ENCODE results near the gene MYL11.
"Not testable (repeated sequence)": the region's sequence is repeated elsewhere in the genome, so short reads cannot be mapped to it uniquely, and the experiment has no call there.

Gene MYL11

DNA sequence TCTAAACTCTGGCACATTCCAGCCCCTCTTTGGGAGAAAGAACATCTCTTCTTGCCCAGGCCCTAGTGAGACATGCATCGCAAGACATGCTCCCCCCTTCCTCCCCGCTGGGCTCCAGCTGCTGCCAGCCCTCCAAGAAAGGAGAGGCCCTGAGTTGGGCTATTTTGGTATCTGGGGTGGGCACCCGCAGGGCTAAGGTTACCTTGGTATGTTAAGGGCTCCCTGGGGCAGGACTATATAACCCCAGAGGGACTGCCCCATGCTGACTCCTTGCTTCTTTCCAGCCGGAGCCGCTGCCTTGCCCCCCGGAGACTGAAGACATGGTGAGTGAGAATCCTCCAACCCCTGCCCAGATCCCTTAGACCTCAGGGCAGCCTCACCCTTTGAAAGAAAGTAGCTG, at the start of gene MYL11:
TSS of gene MYL11 (plus strand) at position 265 of the 400 bp plus-strand sequence. CDS start at position 321, 56 bp downstream.
- DNase-seq, result no peak

- peak; percentile 85 for DNase-seq
Observed at GRCh38 chr16:30334473-30334989, 40.1 kb upstream of the MYL11 start.

GRCh38 chr16:30335028-30335597, 39.5 kb upstream of the MYL11 start:
- DNase-seq, result peak; percentile 83

DNA sequence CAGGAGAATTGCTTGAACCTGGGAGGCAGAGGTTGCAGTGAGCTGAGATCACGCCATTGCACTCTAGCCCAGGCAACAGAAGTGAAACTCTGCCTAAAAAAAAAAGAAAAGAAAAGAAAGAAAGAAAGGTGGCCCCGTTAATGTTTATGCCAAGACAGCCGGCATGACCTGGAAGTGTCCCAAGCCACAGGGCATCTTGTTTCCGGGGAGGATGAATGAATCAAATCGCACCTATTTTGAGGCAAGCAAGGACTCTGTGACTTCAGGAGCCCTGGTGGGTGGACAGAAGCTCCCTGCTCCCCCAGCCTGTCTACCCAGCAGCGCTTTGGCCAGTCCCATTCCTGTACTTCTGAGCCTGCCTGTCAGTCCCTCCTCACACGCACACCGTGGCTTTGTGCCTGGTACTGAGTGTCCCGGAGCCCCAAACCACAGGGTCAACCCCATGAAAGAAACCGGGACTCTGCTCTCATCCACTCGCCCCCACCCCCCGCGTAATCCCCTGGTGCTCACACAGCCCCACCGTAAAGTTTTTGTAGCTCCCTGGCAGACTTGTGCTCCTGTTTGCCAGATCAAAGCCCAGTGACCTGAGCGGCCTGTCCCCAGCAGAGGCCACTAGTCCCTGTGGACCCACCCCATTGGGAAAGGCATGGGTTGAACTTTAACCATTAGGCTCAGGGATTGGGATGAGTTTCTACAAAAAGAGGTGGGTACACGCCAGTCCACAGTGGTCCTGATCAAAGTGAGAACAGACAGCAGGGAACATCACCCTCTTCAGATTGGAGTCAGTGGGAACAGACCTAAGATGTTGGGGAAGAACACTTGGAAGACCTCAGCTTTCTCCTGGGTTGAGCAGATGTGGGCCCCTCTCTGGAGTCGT, 38.8 kb upstream of the MYL11 start:
- DNase-seq, result no peak

DNA sequence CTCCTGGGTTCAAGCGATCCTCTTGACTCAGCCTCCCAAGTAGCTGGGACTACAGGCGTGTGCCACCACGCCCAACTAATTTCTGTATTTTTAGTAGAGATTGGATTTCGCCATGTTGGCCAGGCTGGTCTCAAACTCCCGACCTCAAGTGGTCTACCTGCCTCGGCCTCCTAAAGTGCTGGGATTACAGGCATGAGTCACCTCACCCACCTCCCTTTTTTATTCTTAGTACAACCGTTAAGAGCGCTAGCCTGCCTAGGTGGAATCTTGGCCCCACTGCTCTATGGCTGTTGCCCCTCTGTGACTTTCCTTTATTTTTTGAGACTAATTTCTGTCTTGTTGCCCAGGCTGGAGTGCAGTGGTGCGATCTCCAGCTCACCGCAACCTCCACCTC, 36.6 kb upstream of the MYL11 start:
- not testable (repeated sequence) for DNase-seq

DNA sequence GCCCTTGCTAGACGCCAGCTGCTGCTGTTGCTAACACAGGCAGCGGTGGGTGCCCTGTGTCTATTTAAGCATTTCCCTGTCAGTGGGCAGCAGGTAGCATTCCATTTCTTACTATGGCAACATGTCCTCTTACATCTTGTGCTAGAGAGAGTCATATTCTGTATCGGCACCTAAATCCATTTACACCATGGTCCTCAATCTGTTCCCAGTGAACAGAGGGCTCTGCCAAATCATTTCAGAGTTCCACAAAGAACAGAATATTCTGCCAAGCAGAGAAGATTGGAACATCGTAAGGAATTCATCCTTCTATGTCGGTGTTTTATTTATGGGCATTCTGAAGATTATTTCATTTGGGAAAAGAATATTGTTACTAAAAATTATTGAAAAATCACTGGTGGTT, 35.9 kb upstream of the MYL11 start:
- not testable (repeated sequence) for DNase-seq

GRCh38 chr16:30340621-30341020, 34.0 kb upstream of the MYL11 start:
- DNase-seq, result no peak

- not testable (repeated sequence) for DNase-seq
Observed at GRCh38 chr16:30341971-30342370, 32.6 kb upstream of the MYL11 start.

DNA sequence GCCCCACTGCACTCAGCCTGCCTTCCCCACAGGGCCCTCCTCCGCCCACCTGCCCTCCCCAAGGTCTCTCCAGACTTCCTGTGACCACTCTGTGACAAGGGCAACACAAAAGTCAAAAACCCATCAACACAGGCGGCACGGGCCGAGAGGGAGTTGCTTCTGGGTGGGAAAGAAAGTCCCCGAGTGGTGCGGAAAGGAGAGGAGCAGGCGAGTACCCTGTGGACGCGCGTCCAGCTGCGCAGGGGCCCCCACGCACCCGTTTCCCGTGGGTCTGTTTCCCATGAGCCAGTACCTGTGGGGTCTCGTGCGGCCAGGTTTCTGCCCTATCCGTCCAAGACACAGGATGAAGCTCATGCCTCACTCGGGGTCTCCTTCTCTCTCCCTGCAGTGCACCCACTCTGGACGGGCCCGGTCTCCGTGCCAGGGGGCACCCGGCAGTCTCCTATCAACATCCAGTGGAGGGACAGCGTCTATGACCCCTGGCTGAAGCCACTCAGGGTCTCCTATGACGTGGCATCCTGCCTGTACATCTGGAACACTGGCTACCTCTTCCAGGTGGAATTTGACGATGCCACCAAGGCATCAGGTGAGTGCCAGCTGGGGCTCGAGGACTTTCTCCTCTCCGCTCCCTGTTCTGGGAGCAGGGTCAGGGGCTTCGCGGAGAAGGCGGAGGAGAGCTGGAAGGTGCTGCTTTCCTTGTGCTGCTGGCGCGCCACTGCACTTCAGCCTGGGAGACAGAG, 31.7 kb upstream of the MYL11 start:
- DNase-seq, result no peak

- DNase-seq, result not testable (repeated sequence)
Observed at GRCh38 chr16:30343491-30343820, 31.1 kb upstream of the MYL11 start.

DNA sequence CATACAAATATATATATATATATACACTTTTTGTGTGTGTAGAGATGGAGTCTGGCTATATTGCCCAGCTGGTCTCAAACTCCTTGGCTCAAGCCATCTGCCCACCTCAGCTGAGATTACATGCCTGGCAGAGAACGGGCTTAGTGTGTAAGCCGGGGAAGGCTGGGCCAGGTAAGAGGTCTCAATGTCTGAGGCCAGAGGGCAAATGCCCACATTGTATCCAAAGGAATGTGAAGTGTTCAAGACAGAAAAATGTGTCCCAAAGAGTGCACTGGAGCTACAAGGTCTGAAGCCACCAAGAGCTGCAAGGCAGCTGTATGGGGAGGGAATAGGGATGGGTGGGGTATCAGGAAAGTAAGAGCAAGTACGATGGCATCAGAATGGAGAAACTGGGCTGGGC, 28.3 kb upstream of the MYL11 start:
- no peak for DNase-seq

- no peak for DNase-seq
Observed at GRCh38 chr16:30348113-30348512, 26.5 kb upstream of the MYL11 start.

DNA sequence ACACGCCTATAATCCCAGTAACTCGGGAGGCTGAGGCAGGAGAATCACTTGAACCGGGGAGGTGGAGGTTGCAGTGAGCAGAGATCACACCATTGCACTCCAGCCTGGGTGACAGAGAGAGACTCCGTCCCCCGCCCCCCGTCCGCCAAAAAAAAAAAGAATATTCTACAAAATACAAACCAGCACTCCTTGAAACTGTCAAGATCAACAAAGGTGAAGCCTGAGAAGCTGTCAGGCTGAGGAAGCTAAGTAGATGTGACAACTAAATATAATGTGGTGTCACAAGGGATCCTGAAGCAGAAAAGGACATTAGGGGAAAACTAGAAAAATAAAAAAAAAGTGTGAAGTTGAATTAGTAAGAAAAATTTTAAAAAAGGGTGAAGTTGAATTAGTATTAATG, 25.7 kb upstream of the MYL11 start:
- DNase-seq, result no peak

DNA sequence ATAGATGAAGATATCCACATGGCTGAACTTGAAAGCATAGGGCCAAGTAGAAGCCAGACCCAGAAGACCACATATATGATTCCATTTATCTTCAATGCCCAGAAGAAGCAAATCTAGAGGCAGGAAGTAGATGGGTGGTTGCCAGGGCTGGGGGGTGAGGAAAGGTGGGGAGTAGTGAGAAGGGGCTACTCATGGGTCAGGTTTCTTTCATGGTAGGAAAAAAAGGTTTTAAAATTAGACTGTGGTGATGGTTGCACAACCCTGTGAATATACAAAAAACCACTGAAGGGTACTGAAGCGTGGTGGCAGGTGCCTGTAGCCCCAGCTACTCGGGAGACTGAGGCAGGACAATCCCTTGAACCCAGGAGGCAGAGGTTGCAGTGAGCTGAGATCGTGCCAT, 24.9 kb upstream of the MYL11 start:
- DNase-seq, result no peak

- no peak for DNase-seq
Observed at GRCh38 chr16:30350134-30350871, 24.3 kb upstream of the MYL11 start.

DNA sequence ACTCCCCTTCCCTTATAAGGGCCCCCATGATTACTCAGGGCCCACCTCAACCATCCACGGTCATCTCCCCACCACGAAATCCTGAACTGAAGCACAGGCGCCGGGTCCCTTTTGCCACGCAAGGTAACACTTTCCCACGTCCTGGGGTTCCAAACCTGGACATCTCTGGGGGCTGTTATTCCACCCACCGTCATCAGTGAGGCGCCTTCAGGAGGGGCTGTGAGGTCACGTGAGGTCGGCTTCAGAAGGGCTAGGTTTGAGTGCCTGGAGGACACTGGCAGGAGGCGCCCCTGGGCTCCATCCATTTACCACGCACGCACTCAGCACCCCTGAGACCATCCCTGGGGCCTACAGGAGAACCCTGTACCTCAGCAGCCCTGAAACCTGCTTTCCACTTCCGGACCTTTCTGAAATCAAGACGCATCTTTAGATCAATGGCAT, 23.6 kb upstream of the MYL11 start:
- DNase-seq, result no peak

DNA sequence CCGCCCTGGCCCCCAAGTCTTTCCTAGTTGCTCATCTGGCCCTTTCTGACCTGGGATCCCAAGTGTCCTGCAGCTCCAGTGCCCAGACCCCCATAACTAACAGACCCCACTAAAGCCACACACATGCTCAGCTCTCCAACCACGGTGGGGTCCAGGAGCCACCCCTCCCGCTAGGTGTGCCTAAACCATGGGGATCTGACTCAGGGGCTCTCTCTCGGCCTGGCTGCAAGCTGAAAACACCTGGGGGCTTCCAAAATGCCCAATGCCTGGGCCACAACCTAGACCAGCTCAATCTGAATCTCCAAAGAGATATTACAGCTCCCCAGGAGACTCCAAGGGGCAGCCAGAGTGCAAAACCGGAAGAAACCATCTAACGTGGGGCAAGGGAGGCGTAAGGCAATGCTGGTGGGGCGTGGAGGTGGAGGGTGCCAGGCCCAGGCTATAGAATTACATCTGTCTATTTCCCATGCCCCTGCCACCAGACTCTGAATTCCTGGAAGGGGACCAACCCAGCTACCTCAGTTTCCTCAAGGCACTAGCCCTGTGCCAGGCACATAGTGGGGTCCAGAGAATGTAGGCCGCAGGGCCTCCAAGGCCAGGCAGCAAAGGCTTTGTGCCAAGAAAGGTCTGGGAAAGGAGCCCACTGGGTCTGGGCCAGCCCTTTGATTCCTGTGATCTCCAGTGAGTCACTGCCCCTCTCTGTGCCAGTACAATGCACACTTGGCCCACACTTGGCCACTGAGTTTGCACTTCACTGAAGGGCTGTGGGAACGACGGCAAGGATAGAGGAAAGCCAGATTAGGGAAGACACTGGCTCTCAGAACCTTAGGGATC, 22.8 kb upstream of the MYL11 start:
- DNase-seq, result no peak

- DNase-seq, result no peak
Observed at GRCh38 chr16:30352488-30353401, 21.9 kb upstream of the MYL11 start.

DNA sequence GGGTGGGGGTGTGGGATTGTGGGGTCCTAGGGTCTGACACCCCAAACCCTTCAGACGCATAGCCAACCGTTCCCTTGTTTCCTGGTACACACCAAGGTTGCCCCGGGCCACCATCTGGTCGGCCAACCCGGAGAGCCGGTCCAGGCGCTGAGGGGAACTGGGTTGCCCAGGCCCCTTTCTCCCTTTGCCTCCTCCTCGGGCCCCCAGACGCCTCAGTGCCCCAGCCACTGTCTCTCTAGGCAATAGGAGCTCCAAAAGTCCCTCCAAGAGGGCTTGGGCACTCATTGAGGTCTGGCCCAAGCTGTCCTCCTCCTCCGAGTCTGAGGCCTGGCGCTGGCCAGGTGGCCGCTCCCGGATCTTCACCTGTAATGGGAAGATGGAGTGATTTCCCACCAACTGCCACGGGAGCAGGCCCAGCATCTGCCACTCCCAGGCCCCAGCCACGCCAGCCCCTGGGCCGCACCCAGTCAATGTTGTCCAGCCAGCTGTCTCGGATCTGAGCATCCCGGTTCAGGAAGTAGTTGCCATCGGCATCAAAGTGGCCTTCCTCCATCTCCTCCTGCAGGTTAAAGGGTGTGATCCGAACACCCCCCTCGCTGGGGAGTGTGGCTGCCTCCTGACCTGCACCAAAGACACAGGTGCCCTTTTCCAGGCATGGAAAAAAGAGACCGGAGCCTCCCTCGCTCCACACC, 21.0 kb upstream of the MYL11 start:
- DNase-seq, result no peak

Measured in CD4-positive, alpha-beta T cell treated with Interleukin-15 for 1 hour (primary cell).